Sigmoid colon (tissue), 7 donors: ENCODE results near the gene STK11. TPM values are rescaled to one million over a fixed set of nuclear protein-coding genes. Genes with fewer than 3 reads are reported as not detected.

ENCODE experiments used
- DNase-seq: peaks from one replicate; pipeline ENCODE4 v3.0.0-alpha.2; 2019
- H3K27ac ChIP-seq, 4 donors: fragments of 200-600 bp; sonication (generic); one replicate each; pipeline ENCODE4 v1.5.1; 2016 to 2019; ENCODE audit warnings: mild to moderate bottlenecking in 1 of 4
- H3K27me3 ChIP-seq, 3 donors: fragments of 200-600 bp; sonication (generic); one replicate each; pipeline ENCODE4 v1.5.1; 2019; ENCODE audit warnings: mild to moderate bottlenecking in 1 of 3
- H3K36me3 ChIP-seq, 4 donors: fragments of 200-600 bp; sonication (generic); one replicate each; pipeline ENCODE4 v1.5.1; 2016 to 2019
- H3K4me1 ChIP-seq, 4 donors: fragments of 200-600 bp; sonication (generic); one replicate each; pipeline ENCODE4 v1.5.1; 2017 to 2019
- H3K4me3 ChIP-seq, 4 donors: fragments of 200-600 bp; sonication (generic); one replicate each; pipeline ENCODE4 v1.5.1; 2017 to 2019; ENCODE audit warnings: mild to moderate bottlenecking in 2 of 4, moderate library complexity in 1 of 4
- H3K9me3 ChIP-seq, 4 donors: fragments of 200-600 bp in 3 of 4; sonication (generic) in 3 of 4; one replicate each; pipeline versions ENCODE4 v1.5.1 to v1.6.1; 2013 to 2019
- CTCF ChIP-seq, 4 experiments: fragments of 450-650 bp in 3 of 4; fragments of 200-600 bp in 1 of 4; IDR thresholded peaks; one replicate each; pipeline ENCODE4 v1.5.1; 2016 to 2019; ENCODE audit warnings: antibody characterized with exemption in 4 of 4, mild to moderate bottlenecking in 3 of 4, moderate library complexity in 2 of 4
- EP300 ChIP-seq, 4 donors: sonication (generic); formaldehyde crosslinking; IDR thresholded peaks; one replicate each; pipeline ENCODE4 v1.6.1; 2017; ENCODE audit warnings: antibody characterized with exemption in 4 of 4
- POLR2A ChIP-seq, 2 donors: fragments of 450-650 bp; IDR thresholded peaks; one replicate each; pipeline ENCODE4 v1.6.1; 2016; ENCODE audit warnings: antibody characterized with exemption in 2 of 2, mild to moderate bottlenecking in 2 of 2, moderate library complexity in 2 of 2
- POLR2AphosphoS5 ChIP-seq, 4 donors: sonication (generic); formaldehyde crosslinking; IDR thresholded peaks; one replicate each; pipeline ENCODE4 v1.6.1; 2017; ENCODE audit warnings: antibody characterized with exemption in 4 of 4
- WGBS, 2 donors: extraction: QIAGEN DNeasy Blood & Tissue Kit; methylation state at CpG; one replicate each; pipeline ENCODE4 v1.1.7; 2013; 5-methylcytosine and 5-hydroxymethylcytosine counted together
- intact Hi-C: fragments of 100-400 bp; cut with DNase I; formaldehyde crosslinking; loops from one replicate; pipeline ENCODE4 v1.15.1; 2023
- polyA plus RNA-seq, 3 donors: library from polyadenylated mRNA; stranded (reverse); fragments of 200-250 nt; gene quantifications; one replicate each; pipeline ENCODE4 v1.2.3, GENCODE V29; 2013
- total RNA-seq, 4 donors: library from RNA; depleted of rRNA; stranded (reverse); fragments of >200 nt; gene quantifications; one replicate each; pipeline ENCODE4 v1.1.0, GENCODE V29; 2016
- donor health status: healthy with polysubstance abuse.
- donor health status: Bipolar disorder and iron deficiency.
- donor health status: healthy.

STK11 gene
- total and polyA plus RNA-seq, 7 donors, result 31.2 to 86.5 (median 41.8) TPM

DNA sequence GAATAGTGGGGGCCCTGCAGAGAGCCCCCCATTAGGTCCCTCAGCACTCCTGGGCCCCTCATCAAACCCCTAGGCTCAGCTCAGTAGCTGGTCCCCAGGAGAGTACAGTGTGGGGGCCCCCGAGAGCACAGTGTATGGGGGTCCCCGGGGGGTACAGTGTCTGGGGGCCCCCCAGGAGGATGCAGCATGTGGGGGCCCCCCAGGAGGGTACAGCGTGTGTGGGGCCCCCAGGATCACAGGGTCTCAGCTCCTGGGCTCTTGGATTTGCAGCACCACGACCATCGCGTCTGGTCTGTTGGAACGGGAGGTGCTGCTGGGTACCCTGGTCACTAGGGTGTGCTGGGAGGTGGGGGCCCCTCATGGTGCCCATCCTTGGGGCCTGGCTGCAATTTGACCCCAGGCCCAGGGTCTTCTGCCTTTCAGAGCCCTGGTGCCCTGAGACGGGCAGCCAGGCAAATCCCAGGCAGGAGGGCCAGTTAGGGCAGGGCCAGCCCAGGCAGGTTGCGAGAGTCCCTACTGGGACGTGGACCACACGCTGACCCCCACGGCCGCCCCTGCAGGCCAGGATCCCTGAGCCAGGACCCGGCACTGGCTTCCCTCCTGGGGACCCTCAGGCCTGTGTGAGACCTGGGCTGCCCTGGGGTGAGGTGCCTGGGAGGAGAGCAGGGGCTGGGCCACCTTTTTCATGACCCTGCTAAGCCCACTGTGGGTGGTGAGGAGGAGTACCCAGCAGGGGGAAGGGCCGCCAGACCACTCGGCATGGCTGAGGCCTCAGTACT, 18.7 kb downstream of the STK11 start:
- no peaks in the 10 kb centered on the region for H3K27me3 ChIP-seq
- H3K36me3 ChIP-seq, result peaks cover 13 to 89% (median 54%) of the 10 kb centered on the region in 4 donors
- WGBS, 2 donors, result 93 to 94% methylated on average over 16 of the region's 16 CpGs
- no peak overlapping the region for H3K27ac ChIP-seq
- no peaks in the 10 kb centered on the region for H3K9me3 ChIP-seq
- TF ChIP-seq CTCF (IDR thresholded peaks at IDR 0.05) (no peak), POLR2AphosphoS5 (IDR thresholded peaks at IDR 0.05) (no peak), POLR2A (IDR thresholded peaks at IDR 0.05) (no peak)
- intact Hi-C loops, result no loop called here
- DNase-seq, result no peak
- H3K4me1 ChIP-seq, result peaks cover 0 to 36% (median 23%) of the 10 kb centered on the region in 4 donors
- no peak overlapping the region for H3K4me3 ChIP-seq

- H3K27ac ChIP-seq, result no peak overlapping the region
- no peak for DNase-seq
- H3K4me1 ChIP-seq, result peaks cover 0 to 30% (median 23%) of the 10 kb centered on the region in 4 donors
- H3K36me3 ChIP-seq, result peaks cover 13 to 86% (median 53%) of the 10 kb centered on the region in 4 donors
- H3K9me3 ChIP-seq, result no peaks in the 10 kb centered on the region
- no peaks in the 10 kb centered on the region for H3K27me3 ChIP-seq
- no peak overlapping the region for H3K4me3 ChIP-seq
- intact Hi-C loops, result no loop called here
- TF ChIP-seq CTCF (IDR thresholded peaks at IDR 0.05) (no peak), EP300 (IDR thresholded peaks at IDR 0.05) (no peak), POLR2A (IDR thresholded peaks at IDR 0.05) (no peak), POLR2AphosphoS5 (IDR thresholded peaks at IDR 0.05) (no peak)
- WGBS, 2 donors, result 90 to 94% methylated on average over 16 of the region's 16 CpGs
Measured at GRCh38 chr19:1224847-1225246, 19.3 kb downstream of the STK11 start.

DNA sequence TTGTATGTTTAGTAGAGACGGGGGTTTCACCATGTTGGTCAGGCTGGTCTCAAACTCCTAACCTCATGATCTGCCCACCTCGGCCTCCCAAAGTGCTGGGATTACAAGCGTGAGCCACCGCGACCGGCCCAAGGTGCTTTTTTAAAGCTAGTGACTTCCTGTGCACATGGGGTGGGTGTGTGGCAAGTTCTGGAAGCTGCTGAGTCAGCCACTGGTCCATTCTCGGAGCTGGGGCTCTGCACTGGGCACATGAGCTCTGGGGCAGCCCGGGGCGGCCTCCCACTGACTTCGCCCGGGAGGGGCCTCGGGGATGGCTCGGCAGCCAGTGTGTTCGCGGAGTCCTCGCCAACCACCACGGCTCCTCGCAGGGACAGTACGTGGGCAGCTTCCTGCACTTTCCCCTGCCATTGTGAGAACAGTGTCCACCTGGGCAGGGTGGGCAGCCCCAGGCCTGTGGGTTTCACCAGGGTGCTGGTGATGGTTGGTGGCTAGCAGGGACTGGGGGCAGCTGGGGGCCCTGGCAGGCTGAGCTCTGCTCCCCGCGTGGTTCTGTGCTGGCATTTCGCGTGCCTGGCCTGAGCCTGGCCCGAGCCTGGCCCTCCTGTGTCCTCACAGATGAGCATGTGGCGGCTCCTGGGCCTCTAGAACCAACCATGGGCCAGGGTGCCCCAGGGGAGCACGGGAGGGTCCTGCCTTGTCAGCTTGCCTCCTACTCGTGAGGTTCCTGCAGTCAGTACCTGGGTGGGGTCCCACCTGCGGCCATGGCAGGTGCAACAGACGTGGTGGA, 20.1 kb downstream of the STK11 start:
- no peak for TF ChIP-seq CTCF (IDR thresholded peaks at IDR 0.05)
- no peak for TF ChIP-seq EP300 (IDR thresholded peaks at IDR 0.05)
- no peak for TF ChIP-seq POLR2AphosphoS5 (IDR thresholded peaks at IDR 0.05)
- TF ChIP-seq POLR2A (IDR thresholded peaks at IDR 0.05), result no peak
- no peaks in the 10 kb centered on the region for H3K27me3 ChIP-seq
- H3K36me3 ChIP-seq, result peaks cover 13 to 78% (median 47%) of the 10 kb centered on the region in 4 donors
- H3K9me3 ChIP-seq, result no peaks in the 10 kb centered on the region
- no peak overlapping the region for H3K4me3 ChIP-seq
- H3K27ac ChIP-seq, result no peak overlapping the region
- 92 to 93% methylated on average over 29 of the region's 29 CpGs for WGBS, 2 donors
- peaks cover 0 to 27% (median 23%) of the 10 kb centered on the region in 4 donors for H3K4me1 ChIP-seq
- intact Hi-C loops, result no loop called here
- DNase-seq, result no peak

- peaks cover 13 to 73% (median 44%) of the 10 kb centered on the region in 4 donors for H3K36me3 ChIP-seq
- no peak for DNase-seq
- no peak overlapping the region for H3K27ac ChIP-seq
Measured at GRCh38 chr19:1226227-1226518, 20.6 kb downstream of the STK11 start.

More at GRCh38 chr19:1226227-1226518, 20.6 kb downstream of the STK11 start:
- Histone ChIP-seq H3K4me1 (peaks cover 0 to 27% (median 21%) of the 10 kb centered on the region in 4 donors), H3K9me3 (no peaks in the 10 kb centered on the region), H3K4me3 (no peak overlapping the region), H3K27me3 (no peaks in the 10 kb centered on the region)
- 95% methylated on average over 11 of the region's 11 CpGs for WGBS, 2 donors
- TF ChIP-seq CTCF (IDR thresholded peaks at IDR 0.05) (no peak), POLR2A (IDR thresholded peaks at IDR 0.05) (no peak), POLR2AphosphoS5 (IDR thresholded peaks at IDR 0.05) (no peak), EP300 (IDR thresholded peaks at IDR 0.05) (no peak)
- intact Hi-C loops, result no loop called here
